ENCODE data around the gene IPCEF1. TPM values are rescaled to one million over a fixed set of nuclear protein-coding genes. Genes with fewer than 3 reads are reported as not detected.

IPCEF1 gene
- total and polyA plus RNA-seq, 2 donors = 6.5 to 13.1 TPM

GRCh38 chr6:154297721-154298120 is 58.9 kb downstream of the IPCEF1 start:
- H3K4me3 ChIP-seq (ENCODE audit: low read length in 2 of 2) = no peak overlapping the region
- 98% methylated on average over 3 of the region's 3 CpGs for WGBS
- no peak for DNase-seq (ENCODE audit: low read depth in 6 of 9, low spot score in 9 of 9)
- H3K27me3 ChIP-seq (ENCODE audit: control insufficient read depth in 2 of 2, insufficient read depth in 1 of 2, low read length in 1 of 2) = no peaks in the 10 kb centered on the region
- no peak overlapping the region for H3K27ac ChIP-seq (ENCODE audit: low read depth in 1 of 2, low read length in 1 of 2)
- no peaks in the 10 kb centered on the region for H3K36me3 ChIP-seq (ENCODE audit: control insufficient read depth in 2 of 2, insufficient read depth in 2 of 2, low read length in 1 of 2)
- peaks cover 0 to 5% of the 10 kb centered on the region in 2 donors for H3K9me3 ChIP-seq (ENCODE audit: control insufficient read depth in 2 of 2, insufficient read depth in 1 of 2, low read length in 1 of 2)
- peaks cover 0 to 7% of the 10 kb centered on the region in 2 donors for H3K4me1 ChIP-seq (ENCODE audit: control insufficient read depth in 2 of 2, insufficient read depth in 2 of 2, low read length in 2 of 2)

DNA sequence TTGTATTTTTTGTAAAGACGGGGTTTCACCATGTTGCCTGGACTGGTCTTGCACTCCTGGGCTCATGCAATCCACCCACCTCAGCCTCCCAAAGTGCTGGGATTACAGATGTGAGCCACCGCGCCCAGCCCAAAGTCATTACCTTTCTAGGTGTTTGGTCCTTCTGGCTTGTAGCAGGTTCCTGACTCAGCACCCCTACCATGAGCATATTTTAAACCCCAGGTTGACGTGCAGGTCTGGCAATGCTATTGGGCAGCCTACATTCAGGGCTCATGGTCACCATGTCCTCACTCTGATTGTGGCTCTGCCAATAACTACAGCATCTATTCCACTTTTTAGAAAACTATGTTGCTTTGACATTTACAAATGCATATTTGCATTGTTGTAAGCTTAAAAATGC is 59.4 kb downstream of the IPCEF1 start:
- H3K36me3 ChIP-seq (ENCODE audit: control insufficient read depth in 2 of 2, insufficient read depth in 2 of 2, low read length in 1 of 2) = no peaks in the 10 kb centered on the region
- H3K27me3 ChIP-seq (ENCODE audit: control insufficient read depth in 2 of 2, insufficient read depth in 1 of 2, low read length in 1 of 2) = no peaks in the 10 kb centered on the region
- H3K4me3 ChIP-seq (ENCODE audit: low read length in 2 of 2) = no peak overlapping the region
- H3K9me3 ChIP-seq (ENCODE audit: control insufficient read depth in 2 of 2, insufficient read depth in 1 of 2, low read length in 1 of 2) = peaks cover 0 to 5% of the 10 kb centered on the region in 2 donors
- WGBS = 96% methylated on average over 4 of the region's 4 CpGs
- peaks cover 0 to 3% of the 10 kb centered on the region in 2 donors for H3K4me1 ChIP-seq (ENCODE audit: control insufficient read depth in 2 of 2, insufficient read depth in 2 of 2, low read length in 2 of 2)
- H3K27ac ChIP-seq (ENCODE audit: low read depth in 1 of 2, low read length in 1 of 2) = no peak overlapping the region
- no peak for DNase-seq (ENCODE audit: low read depth in 6 of 9, low spot score in 9 of 9)

DNA sequence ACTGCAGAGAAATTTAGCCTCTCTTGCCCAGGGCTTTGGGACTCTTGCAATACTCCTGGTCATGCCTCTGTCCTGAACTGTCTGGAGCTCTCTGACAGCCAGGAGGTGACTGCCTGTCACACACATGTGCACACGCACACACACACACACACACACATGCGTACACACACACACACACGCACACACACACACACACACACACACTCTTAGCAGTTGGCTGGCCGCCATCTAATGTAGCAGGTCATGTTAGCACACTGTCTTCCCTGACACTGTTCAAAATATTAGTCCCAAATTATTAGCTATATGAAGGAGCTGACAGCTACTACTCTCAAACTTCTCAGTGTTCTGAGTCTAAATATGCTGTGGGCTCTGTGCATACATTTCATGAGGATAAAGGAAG is 60.9 kb downstream of the IPCEF1 start:
- Histone ChIP-seq H3K27me3 (ENCODE audit: control insufficient read depth in 2 of 2, insufficient read depth in 1 of 2, low read length in 1 of 2) (no peaks in the 10 kb centered on the region), H3K9me3 (ENCODE audit: control insufficient read depth in 2 of 2, insufficient read depth in 1 of 2, low read length in 1 of 2) (peaks cover 0 to 5% of the 10 kb centered on the region in 2 donors), H3K4me3 (ENCODE audit: low read length in 2 of 2) (no peak overlapping the region), H3K4me1 (ENCODE audit: control insufficient read depth in 2 of 2, insufficient read depth in 2 of 2, low read length in 2 of 2) (peaks cover 0 to 2% of the 10 kb centered on the region in 2 donors), H3K36me3 (ENCODE audit: control insufficient read depth in 2 of 2, insufficient read depth in 2 of 2, low read length in 1 of 2) (no peaks in the 10 kb centered on the region), H3K27ac (ENCODE audit: low read depth in 1 of 2, low read length in 1 of 2) (no peak overlapping the region)
- no peak for DNase-seq (ENCODE audit: low read depth in 6 of 9, low spot score in 9 of 9)
- 71% methylated on average over 4 of the region's 4 CpGs for WGBS

- Histone ChIP-seq H3K4me3 (ENCODE audit: low read length in 2 of 2) (no peak overlapping the region), H3K9me3 (ENCODE audit: control insufficient read depth in 2 of 2, insufficient read depth in 1 of 2, low read length in 1 of 2) (peaks cover 0 to 8% of the 10 kb centered on the region in 2 donors), H3K27me3 (ENCODE audit: control insufficient read depth in 2 of 2, insufficient read depth in 1 of 2, low read length in 1 of 2) (no peaks in the 10 kb centered on the region), H3K27ac (ENCODE audit: low read depth in 1 of 2, low read length in 1 of 2) (no peak overlapping the region), H3K4me1 (ENCODE audit: control insufficient read depth in 2 of 2, insufficient read depth in 2 of 2, low read length in 2 of 2) (peaks cover 0 to 2% of the 10 kb centered on the region in 2 donors), H3K36me3 (ENCODE audit: control insufficient read depth in 2 of 2, insufficient read depth in 2 of 2, low read length in 1 of 2) (no peaks in the 10 kb centered on the region)
- 96% methylated on average over 4 of the region's 4 CpGs for WGBS
- DNase-seq (ENCODE audit: low read depth in 6 of 9, low spot score in 9 of 9) = no peak
These were observed 63.6 kb downstream of the IPCEF1 start for GRCh38 chr6:154292855-154293519.

- no peak overlapping the region for H3K27ac ChIP-seq (ENCODE audit: low read depth in 1 of 2, low read length in 1 of 2)
- peaks cover 0 to 2% of the 10 kb centered on the region in 2 donors for H3K4me1 ChIP-seq (ENCODE audit: control insufficient read depth in 2 of 2, insufficient read depth in 2 of 2, low read length in 2 of 2)
- no peak overlapping the region for H3K4me3 ChIP-seq (ENCODE audit: low read length in 2 of 2)
- no peaks in the 10 kb centered on the region for H3K27me3 ChIP-seq (ENCODE audit: control insufficient read depth in 2 of 2, insufficient read depth in 1 of 2, low read length in 1 of 2)
- DNase-seq (ENCODE audit: low read depth in 6 of 9, low spot score in 9 of 9) = no peak
- peaks cover 0 to 8% of the 10 kb centered on the region in 2 donors for H3K9me3 ChIP-seq (ENCODE audit: control insufficient read depth in 2 of 2, insufficient read depth in 1 of 2, low read length in 1 of 2)
- H3K36me3 ChIP-seq (ENCODE audit: control insufficient read depth in 2 of 2, insufficient read depth in 2 of 2, low read length in 1 of 2) = no peaks in the 10 kb centered on the region
- 65% methylated on average over 3 of the region's 3 CpGs for WGBS
These were observed 64.5 kb downstream of the IPCEF1 start for GRCh38 chr6:154292066-154292465.

DNA sequence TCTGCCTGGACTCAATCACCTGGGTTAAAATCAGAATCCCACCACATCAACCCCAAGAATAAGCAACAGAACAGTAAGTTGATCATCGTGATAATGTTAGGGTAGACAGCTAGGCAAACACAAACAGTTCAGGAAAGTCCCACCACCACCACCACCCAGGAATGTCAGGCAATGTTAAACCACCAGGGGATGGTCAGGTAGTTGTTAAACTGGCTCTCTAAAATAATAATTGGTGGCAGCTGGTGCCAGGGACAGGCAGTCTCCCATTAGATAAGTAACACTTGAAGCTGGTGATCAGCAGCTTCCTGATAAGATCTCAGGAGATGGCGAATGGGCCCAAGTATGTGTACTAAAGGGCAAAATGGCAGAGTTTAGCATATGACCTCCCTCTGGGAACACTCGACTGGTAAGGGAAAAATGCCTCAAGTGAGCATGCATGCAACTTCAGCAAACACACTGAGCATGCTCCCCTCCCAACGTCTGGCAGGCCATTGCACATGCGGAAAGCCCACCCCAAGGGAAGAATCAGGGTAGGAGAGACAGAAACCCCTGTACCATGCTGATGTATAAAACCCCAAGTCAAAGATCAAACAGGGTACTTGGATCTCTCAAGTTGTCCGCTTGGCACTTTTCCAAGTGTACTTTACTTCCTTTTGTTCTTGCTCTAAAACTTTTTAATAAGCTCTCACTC is 66.6 kb downstream of the IPCEF1 start:
- no peak for DNase-seq (ENCODE audit: low read depth in 6 of 9, low spot score in 9 of 9)
- Histone ChIP-seq H3K4me1 (ENCODE audit: control insufficient read depth in 2 of 2, insufficient read depth in 2 of 2, low read length in 2 of 2) (no peaks in the 10 kb centered on the region), H3K4me3 (ENCODE audit: low read length in 2 of 2) (no peak overlapping the region), H3K27ac (ENCODE audit: low read depth in 1 of 2, low read length in 1 of 2) (no peak overlapping the region), H3K27me3 (ENCODE audit: control insufficient read depth in 2 of 2, insufficient read depth in 1 of 2, low read length in 1 of 2) (no peaks in the 10 kb centered on the region), H3K36me3 (ENCODE audit: control insufficient read depth in 2 of 2, insufficient read depth in 2 of 2, low read length in 1 of 2) (no peaks in the 10 kb centered on the region), H3K9me3 (ENCODE audit: control insufficient read depth in 2 of 2, insufficient read depth in 1 of 2, low read length in 1 of 2) (peaks cover 0 to 3% of the 10 kb centered on the region in 2 donors)
- WGBS = 97% methylated on average over 6 of the region's 6 CpGs

DNA sequence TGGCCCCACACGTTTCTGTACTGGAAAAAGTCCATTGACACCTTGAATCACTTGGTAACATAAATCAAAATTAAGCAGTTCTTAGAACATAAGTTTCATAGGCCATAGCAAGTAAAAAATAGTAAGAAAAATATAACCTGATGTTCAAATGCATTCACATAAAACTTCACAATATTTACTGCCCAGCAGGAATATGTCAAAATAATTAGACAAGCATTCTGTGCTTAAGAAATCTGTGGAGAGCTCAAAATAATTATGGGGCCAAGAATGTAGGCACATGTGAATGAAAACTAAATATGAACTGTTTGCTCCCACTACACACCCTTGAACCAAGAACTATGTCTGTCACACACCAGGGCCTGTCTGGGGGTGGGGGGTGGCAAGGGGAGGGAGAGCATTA is 70.8 kb downstream of the IPCEF1 start:
- H3K4me3 ChIP-seq (ENCODE audit: low read length in 2 of 2) = no peak overlapping the region
- H3K27me3 ChIP-seq (ENCODE audit: control insufficient read depth in 2 of 2, insufficient read depth in 1 of 2, low read length in 1 of 2) = no peaks in the 10 kb centered on the region
- H3K9me3 ChIP-seq (ENCODE audit: control insufficient read depth in 2 of 2, insufficient read depth in 1 of 2, low read length in 1 of 2) = peaks cover 0 to 3% of the 10 kb centered on the region in 2 donors
- H3K4me1 ChIP-seq (ENCODE audit: control insufficient read depth in 2 of 2, insufficient read depth in 2 of 2, low read length in 2 of 2) = no peaks in the 10 kb centered on the region
- no peaks in the 10 kb centered on the region for H3K36me3 ChIP-seq (ENCODE audit: control insufficient read depth in 2 of 2, insufficient read depth in 2 of 2, low read length in 1 of 2)
- 93% methylated on average over 1 of the region's 1 CpG for WGBS
- no peak overlapping the region for H3K27ac ChIP-seq (ENCODE audit: low read depth in 1 of 2, low read length in 1 of 2)
- no peak for DNase-seq (ENCODE audit: low read depth in 6 of 9, low spot score in 9 of 9)

GRCh38 chr6:154284313-154284853 is 72.2 kb downstream of the IPCEF1 start:
- Histone ChIP-seq H3K4me1 (ENCODE audit: control insufficient read depth in 2 of 2, insufficient read depth in 2 of 2, low read length in 2 of 2) (no peaks in the 10 kb centered on the region), H3K4me3 (ENCODE audit: low read length in 2 of 2) (no peak overlapping the region), H3K9me3 (ENCODE audit: control insufficient read depth in 2 of 2, insufficient read depth in 1 of 2, low read length in 1 of 2) (no peaks in the 10 kb centered on the region), H3K27ac (ENCODE audit: low read depth in 1 of 2, low read length in 1 of 2) (no peak overlapping the region), H3K27me3 (ENCODE audit: control insufficient read depth in 2 of 2, insufficient read depth in 1 of 2, low read length in 1 of 2) (no peaks in the 10 kb centered on the region), H3K36me3 (ENCODE audit: control insufficient read depth in 2 of 2, insufficient read depth in 2 of 2, low read length in 1 of 2) (no peaks in the 10 kb centered on the region)
- DNase-seq (ENCODE audit: low read depth in 6 of 9, low spot score in 9 of 9) = no peak
- 98% methylated on average over 7 of the region's 7 CpGs for WGBS

DNA sequence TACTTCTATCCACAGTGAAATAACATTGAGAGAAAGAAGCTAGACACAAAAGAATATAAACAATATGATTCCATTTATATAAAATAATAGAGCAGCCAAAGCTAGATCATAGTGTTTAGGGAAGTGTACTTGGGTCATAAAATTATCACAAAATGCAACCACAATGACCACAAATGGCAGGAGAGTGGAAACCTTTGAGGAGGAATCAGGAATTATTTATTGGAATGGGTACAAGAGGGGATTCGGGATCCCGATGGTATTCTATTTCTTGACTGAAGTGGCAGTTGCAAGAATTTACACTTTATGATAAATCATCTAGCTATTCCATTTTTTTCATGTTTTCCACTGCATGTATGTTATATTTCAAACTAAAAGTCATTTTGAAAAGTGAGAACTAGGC is 76.1 kb downstream of the IPCEF1 start:
- H3K27ac ChIP-seq (ENCODE audit: low read depth in 1 of 2, low read length in 1 of 2) = no peak overlapping the region
- DNase-seq (ENCODE audit: low read depth in 6 of 9, low spot score in 9 of 9) = no peak
- no peaks in the 10 kb centered on the region for H3K27me3 ChIP-seq (ENCODE audit: control insufficient read depth in 2 of 2, insufficient read depth in 1 of 2, low read length in 1 of 2)
- 69% methylated on average over 2 of the region's 2 CpGs for WGBS
- peaks cover 0 to 8% of the 10 kb centered on the region in 2 donors for H3K4me1 ChIP-seq (ENCODE audit: control insufficient read depth in 2 of 2, insufficient read depth in 2 of 2, low read length in 2 of 2)
- H3K36me3 ChIP-seq (ENCODE audit: control insufficient read depth in 2 of 2, insufficient read depth in 2 of 2, low read length in 1 of 2) = no peaks in the 10 kb centered on the region
- no peak overlapping the region for H3K4me3 ChIP-seq (ENCODE audit: low read length in 2 of 2)
- no peaks in the 10 kb centered on the region for H3K9me3 ChIP-seq (ENCODE audit: control insufficient read depth in 2 of 2, insufficient read depth in 1 of 2, low read length in 1 of 2)

Measured in thymus (tissue), 11 donors.